Measurements from ENCODE around the gene RAP1GDS1.
"Not testable (repeated sequence)": the region's sequence is repeated elsewhere in the genome, so short reads cannot be mapped to it uniquely, and the experiment has no call there.

The RAP1GDS1 gene

GRCh38 chr4:98358630-98359248 is 97.6 kb downstream of the RAP1GDS1 start:
- ATAC-seq, result no peak

DNA sequence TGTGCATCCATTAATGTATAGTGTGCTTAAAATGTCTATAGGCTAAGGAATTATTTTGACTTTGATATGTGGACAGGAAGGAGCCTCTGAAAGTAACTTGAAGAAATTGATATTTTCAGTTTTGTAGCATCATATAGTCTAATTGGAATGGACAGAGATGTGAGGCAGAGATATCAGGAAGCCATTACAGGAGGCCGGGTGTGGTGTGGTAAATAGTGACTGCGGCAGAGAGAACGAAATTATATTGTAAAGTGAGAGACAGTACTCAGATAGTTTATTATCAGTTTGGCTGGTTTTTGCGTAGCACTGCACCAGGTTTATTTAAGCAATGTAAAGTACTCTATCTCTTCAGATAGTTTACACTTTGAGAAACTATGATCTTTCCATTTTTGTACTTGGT is 98.5 kb downstream of the RAP1GDS1 start:
- no peak for ATAC-seq

DNA sequence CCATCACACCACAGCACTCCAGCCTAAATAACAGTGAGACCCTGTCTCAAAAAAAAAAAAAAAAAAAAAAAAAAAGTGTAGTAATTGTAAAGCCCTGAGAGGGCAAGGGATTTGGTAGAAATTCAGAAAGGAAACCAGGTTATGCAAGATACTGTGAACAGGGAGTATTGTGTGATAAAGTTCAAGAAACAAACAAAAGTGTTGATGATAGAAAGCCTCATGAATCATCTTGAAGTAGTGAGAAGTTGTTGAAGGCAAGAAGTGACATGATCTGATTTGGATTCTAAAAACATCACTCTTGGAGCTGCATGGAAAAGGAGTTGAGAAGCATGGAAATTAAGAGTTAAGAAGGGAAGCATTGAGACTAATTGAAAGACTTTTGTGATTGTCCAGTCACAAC is 102.2 kb downstream of the RAP1GDS1 start:
- ATAC-seq, result no peak

GRCh38 chr4:98366275-98366674 is 105.1 kb downstream of the RAP1GDS1 start:
- not testable (repeated sequence) for ATAC-seq

DNA sequence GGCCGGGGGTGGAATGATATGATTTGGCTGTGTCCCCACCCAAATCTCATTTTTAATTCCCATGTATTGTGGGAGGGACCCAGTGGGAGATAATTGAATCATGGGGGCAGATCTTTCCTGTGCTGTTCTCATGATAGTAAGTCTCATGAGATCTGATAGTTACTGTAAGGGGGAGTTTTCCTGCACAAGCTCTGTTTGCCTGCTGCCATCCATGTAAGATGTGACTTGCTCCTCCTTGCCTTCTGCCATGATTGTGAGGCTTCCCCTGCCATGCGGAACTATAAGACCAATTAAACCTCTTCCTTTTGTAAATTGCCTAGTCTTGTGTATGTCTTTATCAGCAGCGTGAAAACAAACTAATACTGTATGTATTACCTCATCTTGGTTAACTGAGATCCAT is 106.8 kb downstream of the RAP1GDS1 start:
- ATAC-seq, result not testable (repeated sequence)

DNA sequence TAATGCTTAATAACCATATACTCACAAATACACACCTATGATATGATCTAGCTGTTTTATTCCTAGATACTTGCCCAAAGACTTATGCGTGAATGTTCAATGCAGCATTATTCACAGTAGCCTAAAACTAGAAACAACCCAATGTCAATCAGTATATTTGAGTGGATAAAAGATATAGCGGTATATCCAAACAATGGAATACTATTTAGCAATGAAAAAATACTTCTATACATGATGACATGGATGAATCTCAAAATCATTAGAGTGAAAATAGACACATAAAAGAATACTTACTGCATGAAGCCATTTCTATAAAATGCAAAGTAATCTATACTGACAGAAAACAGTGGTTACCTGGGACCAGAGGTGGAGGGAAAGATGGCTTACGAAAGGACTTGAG is 108.1 kb downstream of the RAP1GDS1 start:
- ATAC-seq, result no peak

- no peak for ATAC-seq
These were observed 113.5 kb downstream of the RAP1GDS1 start for GRCh38 chr4:98374643-98375042.

DNA sequence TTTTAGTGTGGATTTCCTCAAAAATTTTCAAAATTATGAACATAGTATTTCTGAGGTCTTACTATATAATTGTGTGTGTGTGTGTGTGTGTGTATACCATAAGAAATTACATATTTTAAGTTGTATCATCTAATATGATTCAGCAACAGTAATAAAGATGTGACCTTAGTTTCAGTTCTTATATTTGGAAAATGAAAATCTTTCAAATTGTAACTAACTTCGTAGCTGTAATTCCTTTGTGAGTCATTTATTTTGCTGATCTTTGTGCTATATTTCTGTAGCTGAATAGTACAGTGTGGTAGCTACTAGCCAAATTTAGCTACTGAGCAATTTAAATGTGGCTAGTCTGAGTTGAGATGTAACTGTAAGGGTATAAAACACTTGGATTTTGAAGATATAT is 116.4 kb downstream of the RAP1GDS1 start:
- peak; percentile 90 to 92 for ATAC-seq

DNA sequence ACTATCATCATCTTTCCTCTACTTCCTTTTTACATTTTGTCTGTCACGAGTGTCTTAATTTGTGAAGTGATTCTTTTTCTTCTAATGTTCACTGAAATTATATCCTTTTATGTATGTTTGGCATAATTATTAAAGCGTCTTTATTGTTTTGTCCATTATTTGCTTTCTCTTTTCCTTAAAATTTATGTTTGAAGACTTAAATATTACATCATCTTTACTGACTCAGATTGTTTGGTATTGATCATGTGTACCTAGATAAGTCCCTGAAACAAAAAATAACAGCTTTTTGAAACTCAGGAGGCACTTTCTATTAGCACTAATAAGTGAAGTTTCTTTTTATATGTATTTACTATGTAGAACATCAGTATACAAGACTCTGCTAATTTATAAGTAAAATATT is 120.1 kb downstream of the RAP1GDS1 start:
- no peak for ATAC-seq

- no peak for ATAC-seq
These were observed 122.4 kb downstream of the RAP1GDS1 start for GRCh38 chr4:98383431-98384106.

- ATAC-seq, result no peak
These were observed 124.6 kb downstream of the RAP1GDS1 start for GRCh38 chr4:98385831-98386230.

GRCh38 chr4:98387345-98388026 is 126.3 kb downstream of the RAP1GDS1 start:
- ATAC-seq, result no peak

- no peak for ATAC-seq
These were observed 132.9 kb downstream of the RAP1GDS1 start for GRCh38 chr4:98394134-98394533.

- peak; percentile 55 to 59 for ATAC-seq
These were observed 138.7 kb downstream of the RAP1GDS1 start for GRCh38 chr4:98399915-98400314.

DNA sequence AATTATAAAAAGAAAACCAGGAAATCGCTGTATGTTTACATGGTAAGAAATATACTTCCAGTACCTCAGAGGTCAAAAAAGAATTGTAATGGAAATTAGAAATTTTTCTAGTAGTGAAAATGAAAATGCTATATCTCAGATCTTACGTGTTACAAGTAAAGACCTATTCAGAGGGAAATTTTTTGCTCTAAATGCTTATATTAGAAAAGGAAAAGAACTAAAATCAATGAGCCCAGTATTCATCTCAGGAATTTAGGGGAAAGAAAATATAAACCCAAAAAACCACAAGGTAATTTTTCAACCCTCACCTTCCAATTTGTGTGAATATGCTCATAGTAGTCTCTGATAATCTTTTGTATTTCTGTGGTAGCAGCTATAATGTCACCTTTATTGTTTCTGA is 145.6 kb downstream of the RAP1GDS1 start:
- ATAC-seq, result peak; percentile 46 to 64

GRCh38 chr4:98411731-98412130 is 150.5 kb downstream of the RAP1GDS1 start:
- ATAC-seq, result no peak

GRCh38 chr4:98416844-98417243 is 155.7 kb downstream of the RAP1GDS1 start:
- no peak for ATAC-seq

DNA sequence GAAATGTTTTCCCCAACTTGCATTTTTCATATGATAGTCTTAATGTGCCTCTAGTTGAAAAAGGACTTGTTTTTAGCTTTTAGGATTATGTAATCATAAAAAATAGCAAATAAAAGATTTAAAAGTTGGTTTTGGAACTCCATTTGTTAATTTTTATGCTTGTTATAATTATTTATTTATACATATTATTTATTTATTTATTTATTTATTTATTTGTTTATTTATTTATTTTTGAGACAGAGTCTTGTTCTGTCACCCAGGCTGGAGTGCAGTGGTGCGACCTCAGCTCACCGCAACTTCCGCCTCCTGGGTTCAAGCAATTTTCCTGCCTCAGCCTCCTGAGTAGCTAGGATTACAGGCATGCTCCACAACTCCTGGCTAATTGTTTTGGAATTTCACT is 159.0 kb downstream of the RAP1GDS1 start:
- ATAC-seq, result not testable (repeated sequence)

DNA sequence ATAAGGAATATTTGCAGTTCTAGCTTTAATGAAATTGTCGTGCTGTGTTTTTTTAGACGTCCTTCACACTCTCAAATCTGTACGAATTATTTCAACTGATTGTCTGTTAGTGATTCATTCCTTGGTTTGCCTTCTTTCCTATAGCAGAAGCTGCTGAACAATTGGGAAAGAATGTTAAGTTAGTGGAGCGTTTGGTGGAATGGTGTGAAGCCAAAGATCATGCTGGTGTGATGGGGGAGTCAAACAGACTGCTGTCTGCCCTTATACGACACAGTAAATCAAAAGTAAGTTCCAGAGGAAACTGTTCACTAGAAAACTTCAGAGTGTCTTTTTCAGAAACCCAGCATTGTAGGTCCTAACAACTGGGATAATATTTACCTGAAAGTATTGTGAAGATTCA is 159.9 kb downstream of the RAP1GDS1 start:
- no peak for ATAC-seq

- no peak for ATAC-seq
These were observed 161.8 kb downstream of the RAP1GDS1 start for GRCh38 chr4:98423009-98423408.

DNA sequence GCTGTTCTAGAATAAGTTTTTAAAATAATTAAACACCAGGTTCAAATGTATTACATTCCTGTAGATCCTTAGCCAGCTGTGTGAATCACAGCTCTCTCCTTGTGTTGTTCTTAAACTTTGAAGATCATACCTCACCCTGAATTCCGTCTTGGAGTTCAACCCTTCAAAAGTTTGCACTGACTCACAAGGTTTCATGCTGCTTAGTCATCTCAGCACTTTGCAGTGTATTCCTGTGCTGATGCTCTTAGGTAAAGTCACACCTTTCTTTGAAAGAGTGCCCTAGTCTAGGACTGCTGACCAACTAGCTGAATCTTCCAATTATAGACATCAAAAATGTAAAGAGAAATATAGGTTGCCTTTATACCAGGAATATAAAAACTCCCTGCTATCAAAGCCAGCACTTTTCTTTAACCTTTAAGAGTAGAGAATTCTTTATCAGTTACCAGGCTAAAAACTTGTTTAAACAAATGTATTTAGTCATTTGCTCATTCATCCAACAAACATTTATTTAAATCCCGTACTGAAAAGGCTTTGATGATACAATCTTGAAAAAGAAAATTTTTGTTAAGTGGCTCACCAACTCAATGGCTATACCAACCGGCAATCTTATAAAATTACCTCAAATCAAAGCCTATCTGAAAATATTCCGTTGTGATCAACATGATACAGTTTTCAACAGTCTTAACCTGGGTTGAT is 169.7 kb downstream of the RAP1GDS1 start:
- peak; percentile 46 to 66 for ATAC-seq

- no peak for ATAC-seq
These were observed 172.5 kb downstream of the RAP1GDS1 start for GRCh38 chr4:98433691-98434090.

GRCh38 chr4:98434816-98435215 is 173.6 kb downstream of the RAP1GDS1 start:
- no peak for ATAC-seq
